Keratinocyte (primary cell): ENCODE results near the gene DGLUCY. TPM values are rescaled to one million over a fixed set of nuclear protein-coding genes. Genes with fewer than 3 reads are reported as not detected.

ENCODE experiments used
- DNase-seq: peaks from one replicate; pipeline ENCODE4 v3.0.0-alpha.2; 2011; ENCODE audit warnings: low read depth, missing footprints, low spot score
- FAIRE-seq: peaks from 2 replicates; lab custom pipeline; 2011; peaks lifted over from hg19 to GRCh38; lab: Jason Lieb, UNC
- H2AFZ ChIP-seq: 2 replicates; pipeline ENCODE4 v1.6.0; 2012; ENCODE audit warnings: low read length, control low read depth, inconsistent platforms; ENCODE audit not compliant: control insufficient read depth
- H3K27ac ChIP-seq: 2 replicates; pipeline ENCODE4 v1.5.1; 2011; ENCODE audit warnings: low read length; ENCODE audit not compliant: control insufficient read depth, insufficient read depth
- H3K27me3 ChIP-seq: 3 replicates; pipeline ENCODE4 v1.6.0; 2011; ENCODE audit warnings: low read length; ENCODE audit not compliant: control insufficient read depth, insufficient read depth; ENCODE audit errors: extremely low read depth
- H3K36me3 ChIP-seq, 2 experiments: 2 replicates in 1 of 2; 3 replicates in 1 of 2; pipeline ENCODE4 v1.5.1; 2011; ENCODE audit warnings: low read length in 2 of 2, mild to moderate bottlenecking in 1 of 2; ENCODE audit not compliant: control insufficient read depth in 2 of 2, insufficient read depth in 2 of 2; ENCODE audit errors: extremely low read depth in 1 of 2
- H3K4me1 ChIP-seq: 3 replicates; pipeline ENCODE4 v1.5.1; 2011; ENCODE audit warnings: low read length; ENCODE audit not compliant: control insufficient read depth, insufficient read depth; ENCODE audit errors: extremely low read depth
- H3K4me2 ChIP-seq: 3 replicates; pipeline ENCODE4 v1.6.0; 2011; ENCODE audit warnings: low read depth, low read length; ENCODE audit not compliant: control insufficient read depth, insufficient read depth; ENCODE audit errors: extremely low read depth
- H3K4me3 ChIP-seq, 3 experiments: fragments of 200-600 bp in 1 of 3; sonication (generic) in 1 of 3; 2 replicates in 2 of 3; 3 replicates in 1 of 3; pipeline ENCODE4 v1.5.1; 2011 to 2016; ENCODE audit warnings: low read length in 3 of 3, mild to moderate bottlenecking in 3 of 3, control low read depth in 2 of 3, inconsistent platforms in 1 of 3, low read depth in 1 of 3, mixed read lengths in 1 of 3, mixed run types in 1 of 3, moderate library complexity in 1 of 3; ENCODE audit not compliant: control insufficient read depth in 2 of 3, insufficient read depth in 2 of 3; ENCODE audit errors: extremely low read depth in 1 of 3
- H3K79me2 ChIP-seq: 2 replicates; pipeline ENCODE4 v1.6.0; 2012; ENCODE audit warnings: low read length; ENCODE audit not compliant: control insufficient read depth, insufficient read depth
- H3K9ac ChIP-seq: 3 replicates; pipeline ENCODE4 v1.6.0; 2011; ENCODE audit warnings: low read length; ENCODE audit not compliant: control insufficient read depth, insufficient read depth; ENCODE audit errors: extremely low read depth
- H3K9me1 ChIP-seq: 3 replicates; pipeline ENCODE4 v1.6.0; 2011; ENCODE audit warnings: low read length; ENCODE audit not compliant: control insufficient read depth, insufficient read depth; ENCODE audit errors: extremely low read depth
- H3K9me3 ChIP-seq: 2 replicates; pipeline ENCODE4 v1.5.1; 2012; ENCODE audit warnings: low read depth, low read length; ENCODE audit not compliant: control insufficient read depth
- H4K20me1 ChIP-seq: 3 replicates; pipeline ENCODE4 v1.6.0; 2011; ENCODE audit warnings: low read length; ENCODE audit not compliant: control insufficient read depth, insufficient read depth; ENCODE audit errors: extremely low read depth
- EZH2 ChIP-seq: IDR thresholded peaks from one replicate; pipeline ENCODE4 v1.6.1; 2012; ENCODE audit warnings: inconsistent platforms, mild to moderate bottlenecking, low read length, moderate library complexity
- dilution Hi-C: fragments of 300-500 bp; cut with MboI; formaldehyde crosslinking; loops from one replicate; pipeline ENCODE4 v1.7.0; 2020; ENCODE audit warnings: low sequenced_read_pairs; ENCODE audit not compliant: extremely low pct_ligation_motif_present
- polyA plus RNA-seq, 5 experiments: library from polyadenylated mRNA; depleted of rRNA in 3 of 5; stranded (reverse) in 3 of 5; stranded (forward) in 1 of 5; unstranded in 1 of 5; fragments of >200 nt; gene quantifications; 1 replicate in 1 of 5; 2 replicates in 3 of 5; 3 replicates in 1 of 5; pipeline versions ENCODE4 v1.2.1 to v1.2.3, GENCODE V29; 2011 to 2012; ENCODE audit warnings: missing spikeins in 2 of 5, low read depth in 1 of 5, low replicate concordance in 1 of 5
- TF ChIP-seq, protein P1 (sequence below), 3 experiments: IDR thresholded peaks in 1 of 3; conservative IDR thresholded peaks in 1 of 3; optimal IDR thresholded peaks in 1 of 3; 2 replicates in 2 of 3; 3 replicates in 1 of 3; pipeline versions ENCODE3 to v1.5.1; 2011; ENCODE audit warnings: low read length in 3 of 3, mild to moderate bottlenecking in 3 of 3, moderate library complexity in 2 of 3, control low read depth in 1 of 3, inconsistent platforms in 1 of 3; ENCODE audit not compliant: insufficient read depth in 2 of 3; ENCODE audit errors: extremely low read depth in 1 of 3

Gene DGLUCY
- polyA plus RNA-seq, 1 donor (not counting 4 experiments of a cell fraction or from before 2014, with no cell fraction given) = 19.4 TPM

DNA sequence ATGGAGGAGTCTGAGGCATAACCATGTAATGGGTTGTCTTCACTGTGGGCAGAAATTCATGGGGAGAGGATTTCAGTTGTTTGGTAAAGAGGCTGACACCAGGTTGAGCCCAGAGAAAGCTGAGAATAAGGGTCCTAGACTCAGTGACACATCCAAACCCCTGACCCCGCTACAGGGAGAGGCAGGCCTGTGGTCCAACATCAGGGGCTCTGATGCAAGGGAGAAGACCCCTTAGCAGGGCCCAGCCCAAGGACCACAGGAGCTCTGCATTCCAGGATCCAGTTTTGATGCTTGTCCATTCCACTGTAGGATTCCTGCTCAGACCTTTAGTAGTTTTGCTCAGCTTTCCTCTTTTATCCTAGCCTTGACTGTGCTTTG is 115.1 kb downstream of the DGLUCY start:
- Histone ChIP-seq H3K9ac (no peak overlapping the region), H3K27ac (no peak overlapping the region), H3K4me3 (no peak overlapping the region), H3K79me2 (no peaks in the 10 kb centered on the region), H3K36me3 (no peaks in the 10 kb centered on the region), H3K4me2 (no peak overlapping the region), H3K9me3 (no peaks in the 10 kb centered on the region), H4K20me1 (no peaks in the 10 kb centered on the region), H3K27me3 (no peaks in the 10 kb centered on the region), H3K9me1 (no peaks in the 10 kb centered on the region), H3K4me1 (peaks cover 31% of the 10 kb centered on the region), H2AFZ (no peak overlapping the region)
- DNase-seq = no peak
- FAIRE-seq = peak; percentile 64
- dilution Hi-C loops = no loop called here
- TF ChIP-seq, protein P1, sequence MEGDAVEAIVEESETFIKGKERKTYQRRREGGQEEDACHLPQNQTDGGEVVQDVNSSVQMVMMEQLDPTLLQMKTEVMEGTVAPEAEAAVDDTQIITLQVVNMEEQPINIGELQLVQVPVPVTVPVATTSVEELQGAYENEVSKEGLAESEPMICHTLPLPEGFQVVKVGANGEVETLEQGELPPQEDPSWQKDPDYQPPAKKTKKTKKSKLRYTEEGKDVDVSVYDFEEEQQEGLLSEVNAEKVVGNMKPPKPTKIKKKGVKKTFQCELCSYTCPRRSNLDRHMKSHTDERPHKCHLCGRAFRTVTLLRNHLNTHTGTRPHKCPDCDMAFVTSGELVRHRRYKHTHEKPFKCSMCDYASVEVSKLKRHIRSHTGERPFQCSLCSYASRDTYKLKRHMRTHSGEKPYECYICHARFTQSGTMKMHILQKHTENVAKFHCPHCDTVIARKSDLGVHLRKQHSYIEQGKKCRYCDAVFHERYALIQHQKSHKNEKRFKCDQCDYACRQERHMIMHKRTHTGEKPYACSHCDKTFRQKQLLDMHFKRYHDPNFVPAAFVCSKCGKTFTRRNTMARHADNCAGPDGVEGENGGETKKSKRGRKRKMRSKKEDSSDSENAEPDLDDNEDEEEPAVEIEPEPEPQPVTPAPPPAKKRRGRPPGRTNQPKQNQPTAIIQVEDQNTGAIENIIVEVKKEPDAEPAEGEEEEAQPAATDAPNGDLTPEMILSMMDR (optimal IDR thresholded peaks at IDR 0.05 in 1 of 3, IDR thresholded peaks at IDR 0.05 in 1 of 3, conservative IDR thresholded peaks at IDR 0.05 in 1 of 3; ENCODE audit: extremely low read depth in 1 of 3, insufficient read depth in 2 of 3, low read length in 3 of 3) = no peak
- no peak for TF ChIP-seq EZH2

DNA sequence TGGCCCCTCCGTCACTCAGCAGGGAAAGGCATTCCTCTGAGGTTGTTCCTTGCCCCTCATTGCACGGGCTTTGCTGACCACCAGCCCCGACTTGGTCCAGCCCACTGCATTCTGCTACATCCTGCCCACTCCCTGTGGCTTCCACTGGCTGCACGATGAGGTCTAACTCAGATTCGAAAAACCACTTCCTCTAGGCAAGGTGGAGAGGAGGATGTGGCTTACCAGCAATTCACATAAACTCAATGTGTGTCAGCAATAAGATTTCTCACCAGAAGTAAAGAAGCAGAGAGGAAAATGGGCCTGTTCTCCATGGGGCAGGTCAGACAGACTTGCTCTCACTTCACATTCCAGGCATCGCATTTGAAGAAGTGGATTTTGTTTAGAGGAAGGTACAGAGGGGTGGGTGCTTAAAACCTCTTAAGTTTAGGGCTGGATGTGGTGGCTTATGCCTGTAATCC is 115.9 kb downstream of the DGLUCY start:
- Histone ChIP-seq H3K9me3 (no peaks in the 10 kb centered on the region), H3K9ac (no peak overlapping the region), H3K4me1 (peaks cover 31% of the 10 kb centered on the region), H3K36me3 (no peaks in the 10 kb centered on the region), H3K4me3 (no peak overlapping the region), H3K27me3 (no peaks in the 10 kb centered on the region), H4K20me1 (no peaks in the 10 kb centered on the region), H3K27ac (no peak overlapping the region), H3K79me2 (no peaks in the 10 kb centered on the region), H2AFZ (no peak overlapping the region), H3K9me1 (no peaks in the 10 kb centered on the region), H3K4me2 (peak overlapping the region; percentile 36)
- dilution Hi-C loops = no loop called here
- DNase-seq = no peak
- FAIRE-seq = peak; percentile 86
- TF ChIP-seq EZH2 = no peak
- TF ChIP-seq, protein P1 (optimal IDR thresholded peaks at IDR 0.05 in 1 of 3, IDR thresholded peaks at IDR 0.05 in 1 of 3, conservative IDR thresholded peaks at IDR 0.05 in 1 of 3; ENCODE audit: extremely low read depth in 1 of 3, insufficient read depth in 2 of 3, low read length in 3 of 3) = no peak
